Spinal cord (tissue), 10 donors: ENCODE measurements around the gene GMPR. TPM values are rescaled to one million over a fixed set of nuclear protein-coding genes. Genes with fewer than 3 reads are reported as not detected.

ENCODE experiments used
- DNase-seq, 6 donors: peaks; one replicate each; pipeline versions ENCODE4 v3.0.0 to v3.0.0-alpha.2; 2013 to 2015; ENCODE audit warnings: low spot score in 6 of 6, low read depth in 4 of 6
- H3K27ac ChIP-seq: one replicate; pipeline ENCODE4 v1.5.1; 2013; ENCODE audit warnings: low read depth, low read length, control low read depth
- H3K27me3 ChIP-seq: one replicate; pipeline ENCODE4 v1.6.1; 2013; ENCODE audit warnings: low read length; ENCODE audit not compliant: control insufficient read depth, insufficient read depth
- H3K36me3 ChIP-seq: one replicate; pipeline ENCODE4 v1.6.1; 2013; ENCODE audit warnings: low read length; ENCODE audit not compliant: control insufficient read depth, insufficient read depth
- H3K4me1 ChIP-seq: one replicate; pipeline ENCODE4 v1.6.1; 2013; ENCODE audit warnings: low read length; ENCODE audit not compliant: control insufficient read depth, insufficient read depth
- H3K4me3 ChIP-seq: one replicate; pipeline ENCODE4 v1.5.1; 2013; ENCODE audit warnings: low read depth, low read length, control low read depth
- H3K9me3 ChIP-seq: one replicate; pipeline ENCODE4 v1.6.1; 2013; ENCODE audit warnings: low read length; ENCODE audit not compliant: control insufficient read depth, insufficient read depth
- WGBS: methylation state at CpG from one replicate; pipeline ENCODE4 v1.1.5; 2013; ENCODE audit warnings: missing lambda C conversion rate; ENCODE audit not compliant: insufficient coverage; 5-methylcytosine and 5-hydroxymethylcytosine counted together
- polyA plus RNA-seq, 2 donors: library from polyadenylated mRNA; unstranded; fragments of 120-200 nt; gene quantifications; one replicate each; pipeline ENCODE4 v1.2.1, GENCODE V29; 2013; ENCODE audit not compliant: insufficient read length in 2 of 2
- total RNA-seq, 2 donors: library from RNA; depleted of rRNA in 1 of 2; stranded (reverse); fragments of 120-200 nt in 1 of 2; fragments of >200 nt in 1 of 2; gene quantifications; one replicate each; pipeline versions ENCODE4 v1.2.3 to v1.2.4, GENCODE V29; 2013 to 2014
- donor health status: healthy.

The GMPR gene
- total and polyA plus RNA-seq, 4 donors, result 16.7 to 39.4 (median 35.5) TPM

- Histone ChIP-seq H3K27me3 (no peaks in the 10 kb centered on the region), H3K4me3 (no peak overlapping the region), H3K4me1 (peaks cover 13% of the 10 kb centered on the region), H3K36me3 (peaks cover 11% of the 10 kb centered on the region), H3K9me3 (no peaks in the 10 kb centered on the region), H3K27ac (no peak overlapping the region)
- WGBS, result 95% methylated on average over 21 of the region's 26 CpGs
- no peak for DNase-seq
Measured at GRCh38 chr6:16288163-16288562, 49.8 kb downstream of the GMPR start.

GRCh38 chr6:16291739-16292138, 53.4 kb downstream of the GMPR start:
- no peak overlapping the region for H3K27ac ChIP-seq
- H3K4me3 ChIP-seq, result no peak overlapping the region
- peaks cover 9% of the 10 kb centered on the region for H3K36me3 ChIP-seq
- WGBS, result 93% methylated on average over 5 of the region's 6 CpGs
- no peaks in the 10 kb centered on the region for H3K27me3 ChIP-seq
- H3K4me1 ChIP-seq, result peaks cover 12% of the 10 kb centered on the region
- DNase-seq, result no peak
- no peaks in the 10 kb centered on the region for H3K9me3 ChIP-seq

- WGBS, result 100% methylated on average over 1 of the region's 5 CpGs
- no peak overlapping the region for H3K27ac ChIP-seq
Measured at GRCh38 chr6:16292432-16292831, 54.0 kb downstream of the GMPR start.

GRCh38 chr6:16292942-16293341, 54.6 kb downstream of the GMPR start:
- DNase-seq, result peak in 1 of 6 donors; percentile 88
- 74% methylated on average over 7 of the region's 8 CpGs for WGBS
- H3K4me1 ChIP-seq, result peaks cover 12% of the 10 kb centered on the region
- peaks cover 13% of the 10 kb centered on the region for H3K36me3 ChIP-seq
- H3K27me3 ChIP-seq, result no peaks in the 10 kb centered on the region
- no peak overlapping the region for H3K27ac ChIP-seq
- H3K9me3 ChIP-seq, result no peaks in the 10 kb centered on the region
- H3K4me3 ChIP-seq, result no peak overlapping the region

More at GRCh38 chr6:16292432-16292831, 54.0 kb downstream of the GMPR start:
- Histone ChIP-seq H3K4me3 (no peak overlapping the region), H3K27me3 (no peaks in the 10 kb centered on the region), H3K36me3 (peaks cover 10% of the 10 kb centered on the region), H3K4me1 (peaks cover 12% of the 10 kb centered on the region), H3K9me3 (no peaks in the 10 kb centered on the region)
- no peak for DNase-seq

- no peak for DNase-seq
- Histone ChIP-seq H3K27me3 (no peaks in the 10 kb centered on the region), H3K9me3 (no peaks in the 10 kb centered on the region), H3K4me1 (peaks cover 12% of the 10 kb centered on the region), H3K36me3 (peaks cover 18% of the 10 kb centered on the region), H3K27ac (no peak overlapping the region), H3K4me3 (no peak overlapping the region)
- 95% methylated on average over 10 of the region's 10 CpGs for WGBS
Measured at GRCh38 chr6:16294371-16294770, 56.0 kb downstream of the GMPR start.

GRCh38 chr6:16295060-16295459, 56.7 kb downstream of the GMPR start:
- peaks cover 18% of the 10 kb centered on the region for H3K36me3 ChIP-seq
- DNase-seq, result no peak
- 86% methylated on average over 12 of the region's 15 CpGs for WGBS
- H3K27me3 ChIP-seq, result no peaks in the 10 kb centered on the region
- H3K4me1 ChIP-seq, result peaks cover 12% of the 10 kb centered on the region
- H3K4me3 ChIP-seq, result no peak overlapping the region
- H3K27ac ChIP-seq, result no peak overlapping the region
- H3K9me3 ChIP-seq, result no peaks in the 10 kb centered on the region

GRCh38 chr6:16295471-16295870, 57.1 kb downstream of the GMPR start:
- peaks cover 12% of the 10 kb centered on the region for H3K4me1 ChIP-seq
- peak overlapping the region; percentile 54 for H3K27ac ChIP-seq
- no peak for DNase-seq
- 15% methylated on average over 1 of the region's 5 CpGs for WGBS
- no peaks in the 10 kb centered on the region for H3K9me3 ChIP-seq
- no peak overlapping the region for H3K4me3 ChIP-seq
- H3K27me3 ChIP-seq, result no peaks in the 10 kb centered on the region
- peaks cover 15% of the 10 kb centered on the region for H3K36me3 ChIP-seq

GRCh38 chr6:16296061-16296670, 57.8 kb downstream of the GMPR start:
- Histone ChIP-seq H3K36me3 (peaks cover 13% of the 10 kb centered on the region), H3K27ac (peak overlapping the region; percentile 54), H3K27me3 (no peaks in the 10 kb centered on the region), H3K4me1 (peaks cover 12% of the 10 kb centered on the region), H3K4me3 (no peak overlapping the region), H3K9me3 (no peaks in the 10 kb centered on the region)
- 56% methylated on average over 7 of the region's 7 CpGs for WGBS
- peak in 1 of 6 donors; percentile 57 for DNase-seq

- Histone ChIP-seq H3K27ac (no peak overlapping the region), H3K9me3 (no peaks in the 10 kb centered on the region), H3K4me3 (no peak overlapping the region), H3K4me1 (peaks cover 19% of the 10 kb centered on the region), H3K27me3 (peaks cover 6% of the 10 kb centered on the region), H3K36me3 (peaks cover 19% of the 10 kb centered on the region)
- DNase-seq, result no peak
- 100% methylated on average over 2 of the region's 3 CpGs for WGBS
Measured at GRCh38 chr6:16299861-16300260, 61.5 kb downstream of the GMPR start.

- Histone ChIP-seq H3K27ac (no peak overlapping the region), H3K4me3 (no peak overlapping the region), H3K9me3 (no peaks in the 10 kb centered on the region), H3K27me3 (peaks cover 10% of the 10 kb centered on the region), H3K4me1 (peaks cover 11% of the 10 kb centered on the region), H3K36me3 (peaks cover 23% of the 10 kb centered on the region)
- DNase-seq, result peak in 3 of 6 donors; percentile 54 to 86 (median 74)
- WGBS, result 23% methylated on average over 3 of the region's 7 CpGs
Measured at GRCh38 chr6:16301511-16301910, 63.1 kb downstream of the GMPR start.
